GM18907 (cell line): Measurements from ENCODE around the gene DEPDC5.
"Not testable (repeated sequence)": the region's sequence is repeated elsewhere in the genome, so short reads cannot be mapped to it uniquely, and the experiment has no call there.

Experiments
- ATAC-seq: cut with Tn5 transposase; IDR thresholded peaks from one replicate; pipeline ENCODE4 v1.9.1; 2021; ENCODE audit warnings: mild to moderate bottlenecking, moderate library complexity; ENCODE audit not compliant: unreplicated experiment

The DEPDC5 gene

DNA sequence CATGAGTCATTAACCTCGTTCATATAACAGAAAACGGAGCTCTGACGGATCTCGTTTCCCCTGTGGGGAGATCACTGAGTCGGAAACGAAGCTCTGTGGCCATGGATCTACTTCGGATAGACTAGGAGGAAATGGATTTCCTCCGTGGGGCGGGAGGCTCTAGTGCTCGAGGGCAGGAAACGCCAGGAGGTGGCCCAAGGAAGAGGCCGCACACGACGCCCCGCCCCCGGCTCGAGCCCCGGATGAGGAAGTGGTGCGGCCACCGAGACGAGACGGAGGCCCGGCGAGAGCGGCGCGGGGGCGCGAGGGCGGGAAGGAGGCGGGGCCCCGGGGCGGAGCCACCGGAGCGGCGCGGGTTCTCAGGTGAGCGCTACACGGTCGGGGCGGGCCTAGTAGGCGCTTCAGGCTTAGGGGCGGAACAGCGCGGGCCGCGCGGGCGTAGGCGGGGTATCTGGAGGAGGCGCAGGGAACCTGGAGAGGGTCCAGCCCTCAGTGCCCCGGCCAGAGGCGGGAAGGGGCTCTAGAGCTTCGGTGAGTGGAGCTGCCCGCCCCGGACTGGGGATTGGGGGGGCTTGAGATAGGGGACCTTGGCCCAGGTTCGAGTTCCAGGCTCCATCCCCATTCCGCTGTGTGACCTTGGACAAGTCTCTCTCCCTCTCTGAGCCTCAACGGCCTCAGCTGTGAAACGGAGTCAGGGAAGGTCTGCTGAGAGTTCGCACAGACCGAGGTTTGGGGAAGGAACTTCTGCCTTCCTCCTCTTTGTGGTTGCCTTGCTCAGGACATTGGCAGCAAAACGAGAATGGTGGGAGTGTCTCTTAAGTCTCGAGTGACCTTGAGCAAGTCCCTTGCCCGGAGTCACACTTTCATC, at the start of gene DEPDC5:
Gene DEPDC5 (plus strand): TSS at position 386 of the 868 bp plus-strand sequence. CDS start 903 bp downstream, outside the sequence.
- ATAC-seq, result peak; percentile 65

DNA sequence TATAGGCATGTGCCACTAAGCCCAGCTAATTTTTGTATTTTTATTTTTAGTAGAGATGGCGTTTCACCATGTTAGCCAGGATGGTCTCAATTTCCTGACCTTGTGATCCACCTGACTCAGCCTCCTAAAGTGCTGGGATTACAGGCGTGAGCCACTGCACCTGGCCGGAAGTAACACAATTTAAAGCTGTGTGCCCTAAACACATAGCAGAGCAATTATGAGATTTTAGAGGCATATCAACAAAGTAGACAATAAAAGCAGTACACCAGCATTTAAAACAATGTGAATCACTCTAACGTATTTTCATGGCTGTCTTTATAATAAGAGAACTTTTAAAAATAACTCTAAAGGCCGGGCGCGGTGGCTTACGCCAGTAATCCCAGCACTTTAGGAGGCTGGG, 46.3 kb upstream of the DEPDC5 start:
- ATAC-seq, result no peak

GRCh38 chr22:31711226-31711625, 42.6 kb upstream of the DEPDC5 start:
- ATAC-seq, result not testable (repeated sequence)

DNA sequence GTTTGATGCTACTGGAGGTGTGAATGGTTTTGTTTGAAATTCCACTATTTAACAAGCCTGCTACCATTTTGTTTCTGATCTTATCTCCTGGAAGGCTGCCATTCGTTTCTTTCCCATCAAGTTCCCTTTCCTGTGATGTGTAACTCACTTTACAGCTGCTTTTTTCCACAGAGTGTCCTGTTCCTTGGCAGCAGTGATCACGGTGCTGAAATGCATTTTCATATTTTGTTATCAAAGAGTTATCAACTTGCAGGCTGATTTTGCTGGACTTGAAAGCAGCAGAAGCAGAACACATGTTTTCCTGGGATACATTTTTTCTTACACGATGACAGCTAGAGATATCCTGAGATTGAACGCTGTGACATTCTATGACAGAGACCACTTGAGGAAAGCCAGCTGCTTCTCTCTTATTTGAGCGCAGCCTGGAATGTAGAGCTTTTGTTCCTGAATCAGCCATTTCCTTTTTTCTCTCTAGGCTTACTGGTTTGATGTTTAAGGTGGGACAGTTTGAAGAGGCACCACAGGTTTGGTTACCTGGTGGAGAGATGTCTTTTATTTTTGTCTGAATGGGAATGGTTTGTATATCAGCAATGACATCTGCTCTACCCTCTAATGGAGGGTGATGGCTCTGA, 38.6 kb upstream of the DEPDC5 start:
- ATAC-seq, result no peak

DNA sequence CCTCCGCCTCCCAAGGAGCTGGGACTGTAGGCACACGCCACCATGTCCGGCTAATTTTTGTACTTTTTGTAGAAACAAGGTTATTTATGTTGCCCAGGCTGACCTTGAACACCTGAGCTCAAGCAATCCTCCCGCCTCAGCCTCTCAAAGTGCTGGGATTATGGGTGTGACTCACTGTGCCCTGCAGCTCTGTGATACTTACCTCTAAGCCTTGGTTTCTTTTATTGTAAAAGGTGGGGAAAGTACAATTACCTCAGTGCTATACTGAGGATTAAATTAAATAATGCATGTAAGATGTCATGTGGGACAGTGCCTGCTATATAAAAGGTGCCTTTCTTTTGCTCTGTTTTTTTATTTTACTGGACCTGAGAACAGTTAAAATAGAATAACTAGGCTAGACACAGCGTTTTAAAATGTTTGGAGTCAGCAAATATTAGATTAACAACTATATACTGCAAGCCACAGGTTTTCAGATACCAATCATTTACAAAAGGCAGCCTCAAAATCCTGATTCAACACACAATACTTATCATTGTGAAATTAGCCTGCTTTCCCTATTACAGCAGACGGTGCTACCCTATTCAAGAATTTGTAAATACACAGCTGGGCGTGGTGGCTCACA, 33.9 kb upstream of the DEPDC5 start:
- ATAC-seq, result no peak

GRCh38 chr22:31723723-31724122, 30.1 kb upstream of the DEPDC5 start:
- no peak for ATAC-seq

- ATAC-seq, result no peak
Measured at GRCh38 chr22:31726692-31727091, 27.1 kb upstream of the DEPDC5 start.

GRCh38 chr22:31728857-31729256, 25.0 kb upstream of the DEPDC5 start:
- no peak for ATAC-seq

DNA sequence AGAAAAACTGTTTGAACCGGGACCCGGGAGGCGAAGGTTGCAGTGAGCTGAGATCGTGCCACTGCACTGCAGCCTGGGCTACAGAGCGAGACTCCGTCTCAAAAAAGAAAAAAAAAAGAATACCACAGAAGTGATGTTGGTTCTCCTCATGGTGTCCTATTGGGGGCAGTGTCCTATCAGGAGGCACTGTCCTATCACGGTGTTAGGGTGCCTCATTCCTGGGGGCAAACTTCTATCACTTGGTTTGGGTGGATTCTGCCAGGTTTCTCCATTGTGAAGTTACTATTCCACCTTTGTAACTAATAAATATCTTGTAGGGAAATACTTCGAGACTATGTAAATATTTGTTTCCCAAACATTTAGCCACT, 23.5 kb upstream of the DEPDC5 start:
- no peak for ATAC-seq

GRCh38 chr22:31732089-31732829, 21.6 kb upstream of the DEPDC5 start:
- ATAC-seq, result no peak

DNA sequence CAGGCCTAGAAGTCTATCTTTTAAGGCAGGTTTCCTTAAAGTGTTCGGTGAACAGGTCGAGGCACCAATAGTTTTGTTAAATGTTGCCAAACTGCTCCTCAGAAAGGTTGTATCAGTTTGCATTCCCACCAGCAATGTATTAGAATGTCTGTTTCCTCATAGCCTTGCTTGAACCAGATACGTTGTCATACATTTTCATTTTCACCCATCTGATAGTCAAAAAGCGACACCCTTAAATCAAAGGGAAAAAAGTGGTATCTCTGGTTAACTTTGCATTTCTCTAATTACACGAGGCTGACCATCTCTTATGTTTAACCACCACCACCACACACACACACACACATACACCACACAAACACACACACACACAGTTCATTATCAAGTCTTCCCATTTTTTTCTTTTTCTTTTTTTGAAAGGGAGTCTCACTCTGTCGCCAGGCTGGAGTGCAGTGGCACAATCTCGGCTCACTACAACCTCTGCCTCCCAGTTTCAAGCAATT, 20.2 kb upstream of the DEPDC5 start:
- no peak for ATAC-seq

GRCh38 chr22:31734512-31734911, 19.3 kb upstream of the DEPDC5 start:
- no peak for ATAC-seq

GRCh38 chr22:31736458-31736857, 17.4 kb upstream of the DEPDC5 start:
- no peak for ATAC-seq

GRCh38 chr22:31737932-31738331, 15.9 kb upstream of the DEPDC5 start:
- ATAC-seq, result no peak

GRCh38 chr22:31738566-31738965, 15.3 kb upstream of the DEPDC5 start:
- ATAC-seq, result no peak

GRCh38 chr22:31739795-31740201, 14.0 kb upstream of the DEPDC5 start:
- ATAC-seq, result no peak

- not testable (repeated sequence) for ATAC-seq
Measured at GRCh38 chr22:31740314-31740713, 13.5 kb upstream of the DEPDC5 start.

DNA sequence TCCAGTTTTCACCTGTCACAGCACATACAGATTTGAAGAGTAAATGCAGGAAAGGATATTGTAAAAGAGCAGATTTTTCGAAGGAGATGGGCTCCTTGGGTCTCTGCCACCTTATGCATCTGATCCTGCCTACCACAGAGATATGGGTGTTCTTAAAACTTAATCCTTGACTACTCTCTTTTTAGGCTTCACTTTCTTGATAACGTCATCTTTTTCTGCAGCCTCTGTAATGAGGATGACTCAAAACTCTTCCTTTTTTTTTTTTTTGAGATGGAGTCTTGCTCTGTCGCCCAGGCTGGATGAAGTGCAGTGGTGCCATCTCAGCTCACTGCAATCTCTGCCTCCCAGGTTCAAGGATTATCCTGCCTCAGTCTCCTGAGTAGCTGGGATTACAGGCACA, 11.7 kb upstream of the DEPDC5 start:
- no peak for ATAC-seq

DNA sequence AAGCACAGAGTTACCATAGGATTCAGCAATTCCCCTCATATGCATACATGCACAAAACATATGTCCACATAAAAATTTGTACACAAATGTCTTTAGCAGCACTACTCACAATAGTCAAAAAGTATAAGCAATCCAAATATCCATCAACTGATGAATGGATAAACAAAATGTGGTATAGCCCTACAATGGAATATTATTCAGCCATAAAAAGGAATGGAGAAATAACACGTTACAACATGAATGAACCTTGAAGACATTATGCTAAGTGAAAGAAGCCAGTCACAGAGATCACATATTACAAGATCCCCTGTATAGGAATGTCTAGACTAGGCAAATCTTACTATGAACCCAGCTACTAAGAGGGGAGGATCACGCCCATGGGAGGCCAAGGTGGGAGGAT, 11.1 kb upstream of the DEPDC5 start:
- no peak for ATAC-seq

GRCh38 chr22:31743871-31744270, 9.9 kb upstream of the DEPDC5 start:
- ATAC-seq, result no peak

DNA sequence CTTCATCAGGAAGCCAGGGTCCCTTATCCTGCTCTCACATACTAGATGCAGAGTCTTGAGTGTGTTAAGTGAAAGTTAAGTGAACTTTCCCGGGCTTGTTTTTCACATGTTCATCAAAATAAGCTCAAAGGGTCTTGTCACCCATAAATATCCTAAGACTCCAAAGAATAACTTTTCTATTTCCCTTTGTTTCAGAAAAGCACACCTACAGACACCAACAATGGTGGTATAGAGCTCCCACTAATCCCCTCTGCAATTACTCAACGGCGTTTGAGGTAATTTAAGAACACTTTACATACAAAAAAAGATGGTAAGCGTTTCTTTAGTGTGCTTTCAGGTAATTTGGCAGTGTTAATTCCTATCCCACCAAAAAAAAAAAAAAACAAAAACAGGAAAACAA, 6.4 kb upstream of the DEPDC5 start:
- no peak for ATAC-seq
